DMS79 treated with DMSO at 0.1 percent for 48 hours (cell line): Measurements from ENCODE around the gene WDFY4.

Source experiments
- DNase-seq: peaks from one replicate; lab custom pipeline; 2025; lab: John Stamatoyannopoulos, UW

The WDFY4 gene

DNA sequence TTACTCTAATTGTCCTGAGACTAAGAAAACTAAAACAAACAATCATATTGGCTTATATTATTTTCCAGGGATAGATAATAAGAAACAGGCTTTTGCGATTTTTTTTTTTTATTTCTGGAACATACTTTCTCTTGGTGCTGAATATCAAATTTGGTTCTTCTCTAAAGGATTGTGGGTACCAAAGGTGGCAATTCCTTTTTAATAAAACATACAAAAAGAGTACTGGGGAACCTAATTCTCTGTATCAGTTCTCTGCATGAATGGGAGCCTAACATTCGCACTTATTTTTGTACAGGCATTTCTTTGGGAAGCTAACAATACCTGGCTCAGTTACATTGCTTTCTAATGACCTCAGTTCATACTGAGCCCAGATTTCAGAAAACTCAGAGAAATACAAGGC, 222.2 kb downstream of the WDFY4 start:
- no peak for DNase-seq

DNA sequence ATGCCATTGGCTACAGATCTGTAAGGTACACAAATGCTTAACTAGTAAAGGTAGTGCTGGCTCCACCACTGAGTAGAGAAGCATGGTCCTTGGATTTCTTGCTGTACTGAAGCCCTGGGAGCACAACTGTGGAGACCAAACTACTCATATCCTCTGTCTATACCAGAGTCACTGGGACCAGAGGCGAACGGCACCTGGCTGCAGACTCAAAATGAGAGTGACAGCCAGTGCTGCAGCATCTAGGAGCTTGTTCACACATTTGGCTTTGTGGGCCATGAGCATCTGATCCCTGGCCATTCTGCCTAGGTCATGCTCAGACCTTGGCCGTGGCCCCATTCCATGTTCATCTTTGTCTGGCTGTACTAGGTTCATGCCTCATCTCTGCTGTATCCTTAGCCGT, 223.1 kb downstream of the WDFY4 start:
- no peak for DNase-seq

DNA sequence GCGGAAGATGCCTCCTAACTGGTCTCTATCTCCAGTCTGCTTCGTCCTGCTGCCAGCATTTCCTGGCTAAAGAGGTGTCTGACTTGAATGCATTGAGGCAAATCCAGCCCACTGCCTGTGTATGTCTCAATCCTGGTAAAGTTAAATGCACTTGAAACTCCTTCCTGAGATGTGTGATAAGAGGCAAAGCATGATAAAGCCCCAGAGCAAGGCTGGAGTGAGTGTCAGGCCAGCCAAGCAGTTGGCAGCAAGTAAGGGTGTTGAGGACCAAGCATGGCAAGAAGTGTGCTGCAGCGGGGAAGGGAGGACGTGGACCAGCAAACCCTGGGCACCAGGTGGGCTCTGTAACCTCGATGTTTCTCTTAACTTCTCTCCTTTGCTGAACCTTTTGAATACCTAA, 225.9 kb downstream of the WDFY4 start:
- no peak for DNase-seq

DNA sequence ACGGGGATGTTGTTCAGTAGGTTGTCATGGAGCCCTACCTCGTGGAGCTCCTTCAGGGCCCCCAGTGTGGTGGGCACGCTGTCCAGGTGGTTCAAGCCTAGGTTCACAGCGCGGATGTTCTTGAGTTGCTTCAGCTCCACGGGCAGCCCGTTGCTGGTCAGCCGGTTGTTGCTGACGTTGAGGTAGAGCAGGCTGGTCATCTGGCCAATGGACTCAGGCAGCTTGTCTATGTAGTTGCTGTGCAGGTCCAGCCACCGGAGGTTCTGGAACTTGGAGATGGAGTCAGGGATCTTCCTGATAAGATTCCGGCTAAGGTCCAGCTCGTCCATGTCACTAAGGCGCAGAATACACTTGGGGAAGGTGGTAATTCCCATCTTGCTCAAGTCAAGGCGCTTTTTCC, 229.0 kb downstream of the WDFY4 start:
- DNase-seq, result no peak

DNA sequence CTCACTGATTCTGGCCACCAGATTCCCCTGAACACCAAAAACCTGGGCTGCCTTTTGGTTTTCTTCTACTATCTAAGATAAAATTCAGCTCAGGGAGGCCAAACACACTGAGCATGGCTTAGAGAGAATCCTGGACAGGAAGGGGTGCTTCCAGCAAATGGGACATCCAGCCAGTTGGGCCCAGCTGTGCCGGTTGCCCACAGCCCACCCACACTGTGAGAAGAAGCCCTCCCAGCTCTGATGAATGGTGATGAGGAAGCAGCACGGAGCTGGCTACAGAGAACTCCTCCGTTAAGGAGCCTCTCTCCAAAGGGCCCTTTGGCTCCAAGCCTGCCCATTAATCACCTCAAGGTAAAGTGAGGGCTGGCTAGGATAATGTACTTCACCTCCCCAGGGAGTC, 239.1 kb downstream of the WDFY4 start:
- DNase-seq, result no peak

DNA sequence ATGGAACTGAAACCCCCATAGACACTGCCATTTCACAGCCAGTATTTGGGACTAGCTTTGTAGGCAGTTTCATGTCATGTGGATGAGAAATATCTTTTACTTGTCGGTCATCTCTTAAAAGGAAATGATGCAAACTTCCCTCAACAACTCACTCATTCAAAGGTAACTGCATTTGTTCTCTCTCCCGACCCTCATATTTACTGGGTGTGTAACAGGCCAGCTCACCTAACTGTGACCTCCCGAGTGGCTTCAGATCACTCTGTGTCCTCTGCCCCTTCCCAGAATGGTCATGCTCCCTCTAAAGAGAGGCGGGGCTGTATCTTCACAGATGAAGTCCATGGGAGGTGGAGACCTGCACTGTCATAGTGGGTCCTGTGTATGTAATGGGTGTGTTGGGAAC, 240.3 kb downstream of the WDFY4 start:
- no peak for DNase-seq

DNA sequence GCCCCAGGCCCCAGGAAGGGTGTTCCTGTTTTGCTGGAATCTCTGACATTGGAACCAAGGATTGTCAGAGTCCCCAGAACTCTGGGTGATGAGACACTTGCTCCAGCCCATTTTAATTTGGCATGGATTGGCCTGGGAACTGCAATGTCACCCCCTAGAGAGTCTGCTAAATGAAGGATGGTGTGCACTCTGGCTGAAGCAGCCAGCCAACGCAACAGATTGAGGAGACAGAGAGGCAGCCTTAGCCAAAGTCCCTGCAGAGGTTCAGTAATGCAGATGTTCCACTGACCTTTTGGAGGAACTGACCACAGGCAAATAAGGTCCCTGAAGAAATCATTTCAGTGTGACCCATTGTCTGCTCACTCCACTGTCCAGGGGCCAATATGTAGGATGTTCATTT, 241.6 kb downstream of the WDFY4 start:
- no peak for DNase-seq

DNA sequence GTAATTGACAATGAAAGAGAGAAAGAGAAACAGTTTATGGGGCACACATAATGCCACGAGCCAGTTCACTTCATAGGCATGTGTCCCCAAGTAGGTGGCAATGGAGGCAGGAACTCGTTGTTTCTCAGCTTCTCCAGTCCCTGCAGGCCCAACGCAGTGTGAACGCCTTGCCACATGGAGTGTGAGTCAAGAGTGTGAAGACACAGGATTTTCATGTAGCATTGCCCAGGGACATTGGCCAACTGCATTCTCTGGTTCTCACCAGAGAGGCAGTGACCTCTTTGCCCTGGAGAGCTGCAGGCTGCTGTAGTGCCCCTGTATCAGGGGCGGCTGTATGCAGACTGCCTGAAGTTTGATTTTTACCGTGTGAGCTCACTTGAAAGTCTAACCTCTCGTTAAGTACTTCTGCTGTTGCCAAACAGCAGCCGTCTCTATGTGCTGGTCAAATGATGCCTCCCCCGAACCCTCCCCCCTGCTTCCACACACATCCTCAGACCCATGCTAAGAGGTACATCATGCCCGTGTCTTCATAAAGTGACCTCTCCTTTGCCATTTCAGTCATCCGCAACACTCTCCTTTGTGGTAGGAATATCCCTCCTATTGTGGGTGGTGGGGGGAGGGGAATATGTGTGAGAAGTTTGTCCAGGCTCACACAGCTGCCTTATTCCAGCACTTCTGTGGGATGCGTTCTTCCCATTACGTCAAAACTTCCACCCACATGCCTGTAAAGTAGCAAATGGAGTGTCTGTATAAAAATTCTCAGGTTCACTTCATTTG, 242.3 kb downstream of the WDFY4 start:
- DNase-seq, result no peak

DNA sequence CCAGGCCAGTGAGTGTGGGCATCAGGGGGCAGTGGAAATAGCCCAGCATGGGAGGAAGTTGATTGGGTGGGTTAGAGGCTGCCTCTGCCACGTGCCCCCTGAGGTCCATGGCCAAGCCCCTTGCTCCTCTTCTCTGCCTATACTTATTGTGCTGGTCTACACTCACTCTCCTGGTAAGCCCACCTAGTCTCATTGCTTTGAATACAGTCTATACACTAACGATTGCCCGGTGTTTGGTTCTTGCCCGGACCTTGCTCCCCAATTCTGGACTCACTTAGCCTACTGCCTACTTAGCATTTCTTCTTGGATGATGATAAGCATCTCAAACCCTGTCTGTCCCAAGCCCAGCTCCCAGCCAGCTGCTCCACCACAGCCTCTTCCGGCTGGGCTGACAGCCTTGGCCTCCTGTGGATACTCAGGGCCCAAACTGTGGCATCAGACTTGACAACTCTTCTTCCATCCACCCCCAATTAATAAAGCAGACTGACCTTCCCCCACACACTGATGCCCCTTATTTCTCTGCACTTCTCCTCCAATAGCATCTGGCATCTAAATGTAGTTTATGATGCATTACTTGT, 244.8 kb downstream of the WDFY4 start:
- DNase-seq, result no peak

DNA sequence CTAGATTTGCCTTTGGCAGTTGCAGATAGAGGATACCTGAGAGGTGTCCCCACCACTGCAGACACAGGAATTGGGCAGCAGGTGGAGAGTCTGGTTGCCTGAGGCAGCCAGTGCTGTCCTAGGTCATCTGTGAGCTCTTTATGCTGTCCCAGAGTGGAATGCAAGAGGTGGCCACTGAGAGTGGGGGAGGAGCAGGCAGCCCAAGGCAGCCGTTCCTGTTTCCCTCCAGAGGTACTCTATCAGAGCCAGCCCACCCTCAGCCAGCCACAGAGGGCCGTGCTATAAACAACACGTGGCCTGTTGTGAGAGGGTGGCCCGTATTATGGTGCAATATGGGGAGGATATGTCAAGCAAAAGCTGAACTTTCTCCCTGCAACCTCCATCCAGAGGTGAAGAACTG, 246.5 kb downstream of the WDFY4 start:
- DNase-seq, result no peak

DNA sequence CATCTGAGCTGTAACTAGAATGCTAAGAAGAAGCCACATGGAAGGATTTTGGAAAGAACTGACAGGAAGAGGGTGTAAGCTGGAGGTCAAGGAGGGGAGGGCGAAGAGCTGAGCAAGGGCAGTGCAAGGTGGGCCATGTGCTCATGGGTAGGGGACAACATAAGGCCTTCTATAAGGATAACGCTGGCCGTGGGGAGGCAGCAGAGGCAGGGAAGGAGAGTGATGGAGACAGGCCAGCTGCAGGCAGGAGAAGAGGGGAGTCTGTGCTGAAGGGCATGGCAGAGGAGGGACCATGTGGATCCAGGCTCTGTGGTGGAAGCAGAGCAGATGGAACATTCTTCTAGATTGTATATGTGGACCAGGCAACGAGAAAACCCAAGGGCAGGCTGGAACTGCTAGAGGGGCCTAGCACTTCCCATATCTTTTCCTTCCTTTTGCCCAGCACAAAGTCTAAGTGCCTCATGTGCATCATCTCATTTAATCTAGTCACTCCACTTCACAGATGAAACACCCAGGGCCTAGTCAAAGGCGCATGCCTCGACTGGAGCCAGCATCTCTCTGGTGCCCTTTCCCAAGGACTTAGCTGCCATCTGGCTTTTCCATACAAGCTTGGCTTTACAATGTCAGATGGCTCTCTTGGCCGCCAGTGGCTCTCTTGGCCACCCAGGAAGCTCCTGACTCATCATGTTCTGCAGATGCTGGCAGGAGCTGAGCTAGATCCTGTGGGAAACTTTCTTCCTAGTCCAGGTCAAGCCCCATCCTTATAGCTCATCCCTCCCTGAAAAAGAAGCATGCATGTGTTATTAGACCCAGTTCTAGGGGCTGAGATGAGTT, 248.4 kb downstream of the WDFY4 start:
- no peak for DNase-seq

DNA sequence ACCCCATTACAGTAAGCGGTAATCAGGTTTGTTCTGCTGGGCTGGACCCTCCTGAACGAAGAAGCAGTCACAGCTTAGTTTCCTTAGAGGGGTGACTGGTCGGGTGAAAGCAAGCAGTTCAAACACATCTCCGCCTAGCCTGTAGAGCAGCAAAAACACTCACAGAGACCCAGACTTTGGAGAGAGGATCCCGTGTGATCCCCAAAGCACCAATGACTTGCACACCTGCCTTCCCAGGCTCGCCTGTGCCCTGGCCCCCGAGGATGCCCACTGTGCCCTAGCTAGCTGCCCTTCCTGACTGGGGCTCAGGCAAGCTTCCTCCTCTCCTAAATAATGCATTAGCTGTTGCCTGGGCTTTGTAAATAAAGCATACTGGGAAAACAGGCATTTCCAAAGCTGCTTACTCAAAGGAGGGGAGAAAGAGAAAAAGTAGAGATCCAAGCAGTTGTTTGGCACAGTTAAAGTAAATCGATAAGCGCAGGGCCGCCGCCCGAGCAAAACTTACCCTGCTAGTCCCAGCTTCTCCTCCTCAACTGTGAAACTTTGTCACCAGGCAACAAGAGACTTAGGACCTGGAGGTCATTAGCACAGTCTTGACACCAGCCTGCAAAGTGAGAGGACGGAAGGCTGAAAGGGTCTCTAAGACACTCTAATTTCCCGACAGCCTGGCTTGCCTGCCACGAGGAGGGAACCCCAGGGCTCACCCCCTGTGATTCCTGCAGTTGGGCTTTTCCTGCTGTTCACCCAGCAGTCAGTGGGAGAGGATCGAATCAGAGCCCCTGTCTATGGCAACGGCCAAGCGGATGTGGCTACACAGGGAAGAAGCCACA, 250.2 kb downstream of the WDFY4 start:
- DNase-seq, result no peak

DNA sequence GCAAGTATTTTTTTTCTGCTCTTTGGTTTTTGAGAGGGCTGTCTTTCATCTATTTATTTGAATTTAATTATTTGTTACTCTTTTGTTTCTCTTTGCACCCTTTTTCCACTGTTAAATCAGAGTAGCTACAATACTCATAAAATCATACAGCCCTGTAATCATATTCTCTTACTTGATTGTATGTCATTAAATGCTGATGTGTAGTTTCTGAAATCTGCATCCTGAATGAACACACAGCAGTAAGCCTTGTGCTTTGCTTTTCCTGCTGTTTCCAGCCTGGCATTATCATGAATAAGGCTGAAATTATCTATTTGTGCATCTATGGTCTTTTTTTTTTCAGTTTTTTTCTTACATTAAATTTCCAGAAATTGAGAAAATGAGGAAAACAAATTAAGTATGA, 250.9 kb downstream of the WDFY4 start:
- no peak for DNase-seq

DNA sequence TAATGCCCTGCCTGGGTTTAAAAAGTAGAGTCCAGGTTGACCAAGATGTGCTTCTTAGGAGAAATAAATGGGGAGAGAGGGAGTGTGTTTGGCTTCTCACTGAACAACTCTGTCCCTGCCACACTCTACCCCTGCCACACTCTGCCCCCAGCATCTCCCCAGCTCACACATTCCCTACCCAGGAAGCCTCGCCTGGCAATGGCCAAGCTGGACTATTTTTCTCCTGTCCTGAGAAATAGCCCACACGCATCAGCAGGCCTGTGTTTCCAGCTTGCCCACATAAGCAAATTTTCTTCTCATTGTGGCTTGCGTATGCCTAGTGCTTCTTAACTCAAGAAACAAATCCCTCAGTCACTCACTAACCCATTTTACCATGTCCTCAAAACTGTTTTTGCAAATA, 253.1 kb downstream of the WDFY4 start:
- DNase-seq, result no peak

DNA sequence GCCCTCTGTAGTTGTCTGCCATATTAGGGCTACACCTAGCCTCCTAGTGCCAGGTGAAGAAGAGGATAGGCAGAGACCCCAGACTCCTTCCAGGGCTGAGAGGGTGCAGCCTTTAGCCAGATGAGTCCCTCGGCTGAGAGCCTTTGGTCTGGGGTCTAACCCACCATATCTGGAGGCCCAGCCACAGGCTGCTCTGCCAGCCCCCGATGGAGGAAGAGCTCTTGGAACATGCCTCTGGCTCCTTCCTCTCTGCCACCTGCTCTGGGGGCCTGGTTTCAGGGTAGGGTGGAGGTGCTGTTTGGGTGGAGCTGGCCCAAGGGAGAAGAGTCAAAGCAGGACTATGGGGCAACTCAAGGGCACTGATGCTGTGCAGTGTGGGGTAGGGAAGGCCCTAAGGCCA, 253.6 kb downstream of the WDFY4 start:
- DNase-seq, result no peak

DNA sequence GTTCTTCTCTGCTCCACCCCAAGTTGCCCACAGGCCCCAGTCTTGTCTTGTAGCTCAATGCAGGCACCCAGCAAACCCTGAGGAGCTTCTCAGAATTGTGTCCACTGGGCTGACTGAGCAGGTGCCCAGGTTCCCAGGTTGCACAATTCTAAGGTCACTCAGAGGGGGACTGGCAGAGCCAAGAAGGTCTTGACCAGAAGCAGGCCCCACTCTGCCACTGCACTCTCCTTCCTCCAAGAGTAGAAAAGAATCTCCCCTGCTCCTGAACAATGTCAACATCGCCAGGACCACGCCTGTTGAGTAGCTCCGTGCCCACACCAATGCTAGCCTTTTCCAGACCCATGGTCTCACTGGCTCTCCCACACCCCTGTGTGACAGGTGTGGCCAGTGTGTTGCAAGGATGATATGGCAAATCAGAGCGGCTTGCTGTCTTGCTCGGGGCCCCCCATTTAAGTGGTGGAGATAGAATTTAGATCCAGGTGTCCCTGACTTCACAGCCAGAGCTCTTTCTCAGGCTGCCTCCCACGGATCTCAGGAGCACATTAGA, 254.4 kb downstream of the WDFY4 start:
- DNase-seq, result no peak

DNA sequence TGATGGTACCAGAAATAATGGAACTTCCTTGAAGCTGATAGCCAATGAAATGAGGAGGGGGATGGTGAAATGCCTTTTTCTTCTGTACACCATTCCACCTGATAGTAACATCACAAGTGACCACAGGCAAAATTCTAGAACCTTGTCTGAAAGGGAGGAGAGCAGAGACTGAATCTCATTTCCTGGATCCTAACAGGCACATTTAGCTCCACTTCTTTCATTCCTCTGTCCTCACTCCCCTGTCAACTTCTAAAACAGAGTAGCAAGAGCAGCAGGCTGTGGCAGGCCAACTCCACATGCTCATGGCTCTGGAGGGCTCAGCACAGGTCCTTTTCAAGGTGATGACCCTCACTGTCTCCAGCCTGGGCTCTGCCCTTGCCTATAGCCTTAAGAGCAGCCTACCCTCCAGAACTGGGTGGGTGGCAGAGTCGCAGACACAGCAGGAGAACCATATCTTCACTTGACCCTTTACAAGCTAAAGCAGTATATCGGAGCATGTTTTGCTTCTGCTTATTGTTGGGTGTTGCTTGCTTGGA, 255.2 kb downstream of the WDFY4 start, which contains the start of gene LRRC18:
TSS of gene LRRC18 (minus strand) at position 51 of the 536 bp plus-strand sequence. CDS start 25,685 bp downstream, outside the sequence.
- DNase-seq, result no peak

DNA sequence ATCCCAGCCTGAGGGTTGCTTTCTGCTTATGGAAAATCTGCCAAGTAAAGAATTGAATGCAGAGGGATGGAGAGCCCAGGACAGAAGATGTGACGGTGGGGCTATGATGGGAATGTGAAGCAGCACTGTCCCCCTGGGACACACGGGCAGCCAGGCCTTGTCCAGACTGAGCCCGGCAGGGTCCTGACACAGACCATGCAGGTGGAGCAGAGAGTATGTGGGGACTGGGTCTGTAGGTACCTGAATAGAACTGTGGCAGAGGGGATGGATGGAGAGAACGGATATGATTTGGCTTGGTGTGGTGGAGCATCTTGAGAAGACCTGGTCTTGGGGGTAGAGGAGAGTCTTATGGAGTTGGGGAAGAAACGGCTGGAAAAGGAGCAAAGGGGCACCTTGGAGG, 255.7 kb downstream of the WDFY4 start:
- no peak for DNase-seq

DNA sequence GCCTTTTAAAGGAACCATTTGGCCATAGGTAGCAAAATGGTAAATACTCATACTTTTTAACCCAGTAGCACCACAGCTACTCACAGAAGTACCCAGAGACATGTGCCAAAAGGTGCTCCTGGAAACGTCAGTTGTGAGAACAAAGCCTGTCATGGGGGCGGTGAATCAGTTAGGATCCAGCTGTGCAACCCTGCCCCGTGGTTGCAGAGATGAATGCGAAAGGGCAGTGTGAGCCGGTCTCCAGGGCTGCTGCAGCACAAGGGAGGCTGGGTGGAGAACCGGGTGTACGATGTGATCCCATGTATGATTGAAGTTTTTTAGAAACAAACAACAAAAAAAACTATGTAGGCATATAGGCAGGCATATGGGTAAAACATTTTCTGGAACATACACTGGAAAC, 256.3 kb downstream of the WDFY4 start:
- no peak for DNase-seq

DNA sequence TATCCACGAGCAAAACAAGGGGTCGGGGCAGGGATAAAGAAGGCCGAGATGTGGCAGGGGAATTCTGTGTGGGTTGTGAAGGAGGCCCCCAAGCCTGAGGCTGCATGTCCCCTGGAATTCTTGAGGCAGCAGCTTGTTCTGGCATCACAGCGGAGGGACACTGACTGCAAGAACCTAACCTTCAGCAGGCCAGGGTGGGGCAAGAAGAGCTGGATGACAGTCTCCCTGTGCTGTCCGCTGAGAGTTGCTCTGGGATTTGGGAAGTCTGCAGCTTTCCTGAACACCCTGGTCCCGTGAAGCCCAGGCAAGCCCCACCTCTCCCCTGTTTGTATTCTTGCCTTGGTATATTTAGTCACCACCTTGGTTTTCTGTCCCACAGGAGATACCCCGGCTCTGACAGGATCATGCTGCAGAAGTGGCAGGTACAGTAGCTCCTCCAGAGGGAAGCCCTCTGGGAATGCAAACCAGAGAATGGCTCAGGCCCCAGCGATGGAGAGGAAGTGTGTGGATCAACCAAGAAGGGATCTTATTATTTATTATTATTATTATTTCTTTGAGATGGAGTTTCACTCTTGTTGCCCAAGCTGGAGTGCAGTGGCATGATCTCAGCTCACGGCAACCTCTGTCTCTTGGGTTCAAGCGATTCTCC, 256.9 kb downstream of the WDFY4 start:
- DNase-seq, result no peak

DNA sequence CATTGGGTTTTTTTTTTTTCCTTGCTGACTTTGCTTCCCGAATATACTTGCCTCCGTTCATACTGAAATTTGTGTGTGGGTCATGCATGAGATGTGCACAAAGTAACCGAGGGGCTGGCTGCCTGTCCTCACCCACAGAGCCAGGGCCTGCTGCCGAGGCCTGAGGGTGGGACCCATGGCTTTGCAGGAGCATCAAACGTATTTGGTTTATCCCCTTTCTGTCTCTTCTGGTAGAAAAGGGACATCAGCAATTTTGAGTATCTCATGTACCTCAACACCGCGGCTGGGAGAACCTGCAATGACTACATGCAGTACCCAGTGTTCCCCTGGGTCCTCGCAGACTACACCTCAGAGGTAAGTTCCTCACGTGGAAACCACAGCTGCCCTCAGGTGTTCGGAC, 258.4 kb downstream of the WDFY4 start:
- no peak for DNase-seq
